Lower lobe of right lung (tissue), 2 donors: ENCODE measurements around the gene SFRP5. TPM values are rescaled to one million over a fixed set of nuclear protein-coding genes. Genes with fewer than 3 reads are reported as not detected.

Experiments used
- ATAC-seq, 2 donors: fragments of 200-7000 bp; cut with Tn5 transposase; one replicate each; pipeline ENCODE4 v1.9.1; 2020 to 2022; ENCODE audit warnings: mild to moderate bottlenecking in 2 of 2, moderate library complexity in 2 of 2
- DNase-seq: peaks from one replicate; pipeline ENCODE4 v3.0.0-alpha.2; 2020
- H3K27ac ChIP-seq: fragments of 200-600 bp; one replicate; pipeline ENCODE4 v1.8.0; 2022
- H3K27me3 ChIP-seq: fragments of 200-600 bp; one replicate; pipeline ENCODE4 v1.8.0; 2022; ENCODE audit warnings: low read depth
- H3K36me3 ChIP-seq: fragments of 200-600 bp; one replicate; pipeline ENCODE4 v1.8.0; 2022; ENCODE audit warnings: mild to moderate bottlenecking
- H3K4me1 ChIP-seq: fragments of 200-600 bp; one replicate; pipeline ENCODE4 v1.8.0; 2022
- H3K4me3 ChIP-seq: fragments of 200-600 bp; one replicate; pipeline ENCODE4 v1.8.0; 2022; ENCODE audit warnings: mild to moderate bottlenecking
- H3K9me3 ChIP-seq: fragments of 200-600 bp; one replicate; pipeline ENCODE4 v1.8.0; 2022
- intact Hi-C: fragments of 100-400 bp; cut with DNase I; formaldehyde crosslinking; loops from one replicate; pipeline ENCODE4 v1.11.0; 2022
- total RNA-seq: library from RNA; stranded (reverse); fragmentation: NEBNext Ultra II Directional; extraction: Animal tissue kit (Norgen Biotek cat#: 25700); gene quantifications from one replicate; pipeline ENCODE4 v1.2.1, GENCODE V29; 2021
- TF ChIP-seq, protein P1 (sequence below): fragments of 200-600 bp; IDR thresholded peaks from one replicate; pipeline ENCODE4 v1.8.0; 2022; ENCODE audit warnings: antibody characterized with exemption, mild to moderate bottlenecking
- donor health status: DM: no; HTN: yes; CAD: no; lungs with severe emphysema.

SFRP5 gene
- total RNA-seq, 1 donor from 2014 or later, result 0.27 TPM

DNA sequence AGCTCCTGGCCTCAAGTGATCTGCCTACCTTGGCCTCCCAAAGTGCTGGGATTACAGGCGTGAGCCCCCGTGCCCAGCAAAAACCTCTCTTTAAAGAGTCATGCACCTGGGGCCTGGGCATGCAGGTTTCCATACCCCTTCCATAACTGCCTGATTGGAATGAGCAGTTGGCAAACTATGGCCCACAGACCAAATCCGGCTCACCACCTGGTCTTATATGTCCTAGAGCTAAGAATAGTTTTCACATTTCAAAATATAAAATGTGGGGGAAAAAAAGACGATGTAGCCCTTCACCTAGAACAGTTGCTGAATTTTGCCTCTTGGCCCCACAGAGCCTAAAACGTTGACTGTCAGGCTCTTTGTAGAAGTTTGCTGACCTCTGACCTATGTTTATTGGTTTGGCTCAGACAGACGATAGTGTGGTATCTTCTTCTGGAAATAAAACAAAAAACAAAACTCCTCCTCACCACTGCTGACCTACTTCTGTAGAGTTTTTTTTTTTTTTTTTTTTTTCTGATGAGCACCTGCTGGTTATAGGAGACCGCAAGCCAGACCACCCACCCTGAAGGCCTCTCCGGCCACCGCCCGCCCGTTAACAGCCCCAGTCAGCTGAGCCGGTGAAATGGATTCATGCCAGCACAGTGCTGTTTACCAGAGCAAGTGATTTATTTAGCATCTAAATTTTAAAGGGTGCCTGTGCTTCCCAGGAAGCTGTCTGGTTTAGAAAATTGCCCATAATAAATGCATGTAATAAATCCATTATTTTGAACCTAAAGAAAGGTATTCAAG, 33.5 kb upstream of the SFRP5 start:
- no peak overlapping the region for H3K4me3 ChIP-seq
- H3K27me3 ChIP-seq, result no peaks in the 10 kb centered on the region
- DNase-seq (no peak), ATAC-seq (no peak)
- TF ChIP-seq, protein P1, sequence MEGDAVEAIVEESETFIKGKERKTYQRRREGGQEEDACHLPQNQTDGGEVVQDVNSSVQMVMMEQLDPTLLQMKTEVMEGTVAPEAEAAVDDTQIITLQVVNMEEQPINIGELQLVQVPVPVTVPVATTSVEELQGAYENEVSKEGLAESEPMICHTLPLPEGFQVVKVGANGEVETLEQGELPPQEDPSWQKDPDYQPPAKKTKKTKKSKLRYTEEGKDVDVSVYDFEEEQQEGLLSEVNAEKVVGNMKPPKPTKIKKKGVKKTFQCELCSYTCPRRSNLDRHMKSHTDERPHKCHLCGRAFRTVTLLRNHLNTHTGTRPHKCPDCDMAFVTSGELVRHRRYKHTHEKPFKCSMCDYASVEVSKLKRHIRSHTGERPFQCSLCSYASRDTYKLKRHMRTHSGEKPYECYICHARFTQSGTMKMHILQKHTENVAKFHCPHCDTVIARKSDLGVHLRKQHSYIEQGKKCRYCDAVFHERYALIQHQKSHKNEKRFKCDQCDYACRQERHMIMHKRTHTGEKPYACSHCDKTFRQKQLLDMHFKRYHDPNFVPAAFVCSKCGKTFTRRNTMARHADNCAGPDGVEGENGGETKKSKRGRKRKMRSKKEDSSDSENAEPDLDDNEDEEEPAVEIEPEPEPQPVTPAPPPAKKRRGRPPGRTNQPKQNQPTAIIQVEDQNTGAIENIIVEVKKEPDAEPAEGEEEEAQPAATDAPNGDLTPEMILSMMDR, result no peak
- no peaks in the 10 kb centered on the region for H3K4me1 ChIP-seq
- no peak overlapping the region for H3K27ac ChIP-seq
- no peaks in the 10 kb centered on the region for H3K36me3 ChIP-seq
- no peaks in the 10 kb centered on the region for H3K9me3 ChIP-seq
- intact Hi-C loops, result no loop called here

DNA sequence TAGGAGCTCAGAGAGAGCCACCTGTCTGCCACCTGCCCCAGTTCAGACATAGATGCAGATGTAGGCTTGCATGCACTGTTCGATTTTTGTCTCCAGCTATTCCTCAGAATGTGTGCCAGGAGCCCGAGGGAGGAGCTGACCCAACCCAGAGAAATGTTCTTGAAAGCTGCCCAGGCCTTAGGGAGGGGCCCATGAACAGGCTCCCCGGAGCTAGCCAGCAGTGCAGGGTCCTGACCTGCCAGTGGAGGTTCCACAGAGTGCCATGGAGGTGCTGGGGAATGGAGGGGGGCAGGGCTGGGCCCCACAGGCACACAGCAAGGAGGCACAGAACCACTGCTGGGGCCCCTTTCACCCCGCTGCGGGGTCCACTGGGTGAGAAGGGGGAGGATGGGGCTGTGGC, 29.6 kb upstream of the SFRP5 start:
- TF ChIP-seq, protein P1, result no peak
- Histone ChIP-seq H3K9me3 (no peaks in the 10 kb centered on the region), H3K36me3 (no peaks in the 10 kb centered on the region), H3K27ac (no peak overlapping the region), H3K4me1 (no peaks in the 10 kb centered on the region), H3K4me3 (no peak overlapping the region), H3K27me3 (peaks cover 8% of the 10 kb centered on the region)
- ATAC-seq (no peak), DNase-seq (no peak)
- intact Hi-C loops, result no loop called here

DNA sequence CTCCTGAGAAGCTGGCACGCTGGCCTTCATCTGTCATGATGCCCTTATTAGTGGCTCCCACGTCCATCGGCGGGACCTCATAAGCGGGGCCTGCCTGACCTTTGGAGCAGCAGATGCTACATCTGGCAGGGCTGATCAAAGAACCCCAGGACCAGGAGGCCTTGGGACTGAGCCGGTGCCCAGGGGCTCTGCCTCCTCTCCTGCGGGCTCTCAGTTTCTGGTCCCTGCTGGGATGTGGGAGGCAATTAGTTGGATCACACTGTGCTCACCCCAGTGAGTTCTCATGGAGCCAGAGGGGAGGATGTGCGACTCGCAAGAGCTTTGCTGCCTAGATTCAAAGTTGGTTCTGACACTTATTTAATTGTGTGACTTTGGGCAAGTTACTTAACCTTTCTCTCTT, 28.7 kb upstream of the SFRP5 start:
- H3K4me1 ChIP-seq, result no peaks in the 10 kb centered on the region
- TF ChIP-seq, protein P1, result no peak
- H3K27me3 ChIP-seq, result peaks cover 8% of the 10 kb centered on the region
- no peaks in the 10 kb centered on the region for H3K9me3 ChIP-seq
- no peak for ATAC-seq
- H3K4me3 ChIP-seq, result no peak overlapping the region
- H3K36me3 ChIP-seq, result no peaks in the 10 kb centered on the region
- no peak overlapping the region for H3K27ac ChIP-seq
- no peak for DNase-seq
- intact Hi-C loops, result no loop called here

DNA sequence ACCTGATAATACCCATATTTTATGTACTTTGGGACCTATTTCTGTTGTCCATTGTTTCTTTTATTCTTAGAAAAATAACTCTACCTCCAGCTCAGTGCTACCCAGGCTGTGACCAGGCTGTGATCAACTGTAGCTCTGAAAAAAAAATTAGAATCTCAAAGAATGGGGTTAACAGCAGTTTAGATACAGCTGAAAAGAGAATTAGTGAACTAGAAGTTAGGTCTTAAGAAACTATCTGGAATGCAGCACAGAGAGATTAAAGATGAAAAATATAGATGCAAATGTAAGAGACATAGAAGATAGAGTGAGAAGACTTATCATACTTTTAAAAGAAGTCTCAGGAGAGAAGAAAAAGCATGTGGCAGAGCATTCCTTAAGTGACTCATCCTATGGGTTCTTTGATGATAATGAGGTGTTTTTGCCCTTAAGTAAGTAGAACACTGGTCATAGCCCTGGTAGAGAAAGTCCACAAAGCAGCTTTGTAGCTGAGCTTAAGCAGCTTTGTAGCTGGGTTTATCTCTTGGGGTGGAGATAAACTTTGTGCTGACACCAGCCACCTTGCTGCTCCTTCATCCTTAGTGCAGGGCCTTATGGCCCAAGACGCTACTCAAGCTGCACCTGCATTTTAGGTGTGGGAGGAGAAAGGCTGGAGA, 27.3 kb upstream of the SFRP5 start:
- no peaks in the 10 kb centered on the region for H3K4me1 ChIP-seq
- H3K36me3 ChIP-seq, result no peaks in the 10 kb centered on the region
- no peak for ATAC-seq
- intact Hi-C loops, result no loop called here
- H3K9me3 ChIP-seq, result no peaks in the 10 kb centered on the region
- H3K4me3 ChIP-seq, result no peak overlapping the region
- peaks cover 8% of the 10 kb centered on the region for H3K27me3 ChIP-seq
- no peak overlapping the region for H3K27ac ChIP-seq
- TF ChIP-seq, protein P1, result no peak
- no peak for DNase-seq

DNA sequence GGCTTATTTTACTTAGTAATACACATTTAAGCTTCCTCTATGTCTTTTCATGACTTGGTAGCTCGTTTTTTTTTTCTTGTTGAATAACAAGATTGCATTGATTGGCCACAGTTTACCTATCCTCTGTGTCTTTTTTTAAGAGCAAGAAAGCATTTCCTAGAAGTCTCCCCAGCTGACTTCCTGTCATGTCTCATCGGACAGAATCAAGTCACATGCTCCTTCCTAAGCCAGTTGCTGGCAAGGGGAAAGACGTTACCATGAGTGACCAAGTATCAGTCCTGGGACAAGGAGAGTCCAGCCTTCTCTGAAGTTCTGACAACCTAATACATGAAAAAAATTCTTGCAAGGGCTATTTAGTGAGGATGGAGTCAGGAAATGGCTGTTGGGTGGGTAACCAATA, 24.9 kb upstream of the SFRP5 start:
- no peak overlapping the region for H3K27ac ChIP-seq
- TF ChIP-seq, protein P1, result no peak
- no peaks in the 10 kb centered on the region for H3K9me3 ChIP-seq
- H3K4me1 ChIP-seq, result no peaks in the 10 kb centered on the region
- ATAC-seq (no peak), DNase-seq (no peak)
- no peaks in the 10 kb centered on the region for H3K36me3 ChIP-seq
- peaks cover 11% of the 10 kb centered on the region for H3K27me3 ChIP-seq
- intact Hi-C loops, result no loop called here
- H3K4me3 ChIP-seq, result no peak overlapping the region
